GM21717 (cell line): Measurements from ENCODE around the gene CACNG7.
"Not testable (repeated sequence)": the region's sequence is repeated elsewhere in the genome, so short reads cannot be mapped to it uniquely, and the experiment has no call there.

Experiments used
- ATAC-seq: cut with Tn5 transposase; IDR thresholded peaks from one replicate; pipeline ENCODE4 v1.9.1; 2021; ENCODE audit warnings: mild to moderate bottlenecking, moderate library complexity; ENCODE audit not compliant: unreplicated experiment

CACNG7 gene, protein sequence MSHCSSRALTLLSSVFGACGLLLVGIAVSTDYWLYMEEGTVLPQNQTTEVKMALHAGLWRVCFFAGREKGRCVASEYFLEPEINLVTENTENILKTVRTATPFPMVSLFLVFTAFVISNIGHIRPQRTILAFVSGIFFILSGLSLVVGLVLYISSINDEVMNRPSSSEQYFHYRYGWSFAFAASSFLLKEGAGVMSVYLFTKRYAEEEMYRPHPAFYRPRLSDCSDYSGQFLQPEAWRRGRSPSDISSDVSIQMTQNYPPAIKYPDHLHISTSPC

DNA sequence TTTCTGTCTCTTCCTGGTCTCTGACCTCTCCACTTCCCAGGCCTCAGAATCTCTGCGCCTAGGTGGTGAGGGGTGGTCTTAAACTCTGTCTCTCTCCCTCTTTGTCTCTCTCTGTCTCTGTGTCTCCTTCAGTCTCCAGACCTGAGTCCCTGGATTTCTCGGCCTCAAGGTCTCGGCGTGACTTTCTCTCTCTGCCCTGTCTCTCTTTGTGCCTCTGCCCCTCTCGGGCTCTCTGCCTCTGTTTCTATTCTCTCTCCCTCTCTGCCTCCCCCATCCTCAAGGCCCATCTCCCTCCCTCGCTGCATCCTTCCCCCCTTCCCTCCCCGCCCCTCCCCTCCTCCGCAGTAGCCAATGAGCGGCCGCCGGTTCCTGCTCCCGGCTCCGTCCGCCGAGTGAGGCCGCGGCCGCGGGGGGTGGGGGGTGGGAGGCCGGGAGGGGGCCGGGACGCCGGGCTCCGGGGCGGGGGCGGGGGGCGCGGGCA is at the start of gene CACNG7:
Gene CACNG7, plus strand, starts transcription at position 344 of the 481 bp plus-strand sequence. CDS start 3,554 bp downstream, outside the sequence.
- no peak for ATAC-seq

DNA sequence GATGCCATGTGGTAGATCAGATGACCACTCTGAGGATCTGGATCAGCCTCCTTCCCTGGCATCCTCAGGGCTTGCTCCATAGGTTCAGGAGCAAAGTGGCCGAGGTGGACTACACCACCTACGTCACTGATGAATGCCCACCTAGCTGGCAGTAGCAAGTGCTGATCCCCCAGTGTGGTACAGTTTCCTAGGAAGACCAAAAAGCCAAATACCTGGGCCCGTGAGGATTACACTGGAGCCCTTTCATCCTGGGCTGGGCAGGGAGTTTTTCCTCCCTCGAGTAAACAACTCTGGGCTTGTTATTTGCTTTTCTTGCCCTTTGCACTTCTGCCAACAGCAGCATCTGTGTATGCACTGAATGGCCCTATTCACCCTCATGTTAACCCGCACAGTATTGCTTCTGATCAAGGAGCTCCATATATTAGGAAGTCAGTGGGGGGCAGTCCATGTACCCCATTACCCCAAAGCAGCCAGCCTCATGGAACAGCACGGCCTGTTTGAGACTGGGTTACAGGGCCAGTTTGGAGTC is 44.7 kb upstream of the CACNG7 start:
- ATAC-seq = no peak

DNA sequence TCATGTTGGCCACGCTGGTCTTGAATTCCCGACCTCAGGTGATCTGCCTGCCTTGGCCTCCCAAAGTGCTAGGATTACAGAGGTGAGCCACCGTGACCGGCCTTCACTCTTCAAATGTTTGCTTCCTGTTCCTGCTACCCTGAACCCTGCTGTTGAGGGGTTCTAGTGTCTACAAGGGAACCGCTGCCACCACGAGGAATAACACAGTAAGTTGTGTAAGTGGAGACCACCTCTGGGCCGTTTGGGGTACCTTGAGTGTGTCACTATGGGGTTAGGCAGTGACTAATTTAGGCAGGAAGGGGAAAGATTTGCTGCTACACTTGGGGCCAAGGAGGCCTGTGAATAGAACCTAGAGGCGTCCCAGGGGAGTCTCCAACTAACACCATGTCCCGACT is 43.6 kb upstream of the CACNG7 start:
- ATAC-seq = no peak

DNA sequence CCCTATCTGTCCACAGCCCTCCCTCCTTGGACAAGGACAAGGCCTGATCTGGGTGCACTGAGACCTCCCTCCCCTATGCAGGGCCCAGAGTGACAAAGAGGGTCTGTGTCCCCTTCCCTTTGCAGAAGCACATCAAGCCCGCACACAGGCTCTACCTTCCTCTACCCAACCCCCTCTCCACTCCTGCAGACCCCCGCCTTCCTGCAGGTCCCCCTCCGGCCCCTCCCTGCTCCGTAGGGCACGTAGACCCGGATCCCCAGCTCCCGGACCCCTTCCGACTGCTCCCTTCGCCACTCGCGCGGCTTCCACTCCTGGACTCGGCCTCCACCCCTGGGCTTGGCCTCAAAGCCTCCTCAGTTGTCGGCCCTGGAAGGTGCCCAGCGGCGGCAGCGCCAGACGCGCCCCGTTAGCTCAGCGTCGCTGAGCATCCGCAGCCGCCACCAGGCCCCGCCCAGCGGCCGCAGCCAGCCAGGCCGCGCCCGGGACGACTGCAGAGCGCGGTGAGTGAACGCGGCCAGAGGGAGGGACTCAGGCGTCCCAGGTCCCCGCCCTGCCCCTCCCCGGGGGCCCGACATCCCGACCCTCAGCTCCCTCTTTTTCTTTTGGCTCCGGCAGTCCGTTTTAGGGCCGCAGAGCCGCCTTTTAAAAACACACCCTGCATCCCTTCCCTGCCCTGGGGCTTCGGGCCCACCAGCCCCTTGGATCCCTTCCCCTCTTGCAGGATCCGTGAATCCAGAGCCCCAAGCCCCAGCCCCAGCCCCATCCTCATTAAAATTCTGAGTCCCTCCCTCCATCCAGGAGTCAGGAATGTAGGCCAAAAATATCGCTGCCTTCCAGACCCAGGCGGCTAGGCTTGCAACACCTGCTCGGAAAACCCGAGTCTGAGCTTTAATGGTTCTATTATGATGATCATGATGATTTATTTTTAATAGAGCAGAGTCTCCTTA is 42.9 kb upstream of the CACNG7 start:
- no peak for ATAC-seq

DNA sequence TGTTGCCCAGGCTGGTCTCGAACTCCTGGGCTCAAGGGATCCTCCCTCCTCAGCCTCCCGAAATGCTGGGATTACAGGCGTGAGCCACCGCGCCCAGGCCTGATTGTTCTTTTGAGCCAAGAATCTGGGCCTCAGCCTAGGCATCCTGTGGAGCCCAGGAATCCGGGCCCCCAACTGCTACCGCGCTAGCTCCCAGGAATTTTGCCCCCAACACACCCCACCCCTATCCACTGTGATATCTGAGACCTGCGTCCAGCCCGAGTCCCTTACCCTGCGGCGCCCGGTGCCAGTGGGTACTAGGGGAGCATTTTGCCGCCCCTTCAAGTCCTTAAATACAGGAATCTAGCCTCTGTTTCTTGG is 42.2 kb upstream of the CACNG7 start:
- ATAC-seq = no peak

DNA sequence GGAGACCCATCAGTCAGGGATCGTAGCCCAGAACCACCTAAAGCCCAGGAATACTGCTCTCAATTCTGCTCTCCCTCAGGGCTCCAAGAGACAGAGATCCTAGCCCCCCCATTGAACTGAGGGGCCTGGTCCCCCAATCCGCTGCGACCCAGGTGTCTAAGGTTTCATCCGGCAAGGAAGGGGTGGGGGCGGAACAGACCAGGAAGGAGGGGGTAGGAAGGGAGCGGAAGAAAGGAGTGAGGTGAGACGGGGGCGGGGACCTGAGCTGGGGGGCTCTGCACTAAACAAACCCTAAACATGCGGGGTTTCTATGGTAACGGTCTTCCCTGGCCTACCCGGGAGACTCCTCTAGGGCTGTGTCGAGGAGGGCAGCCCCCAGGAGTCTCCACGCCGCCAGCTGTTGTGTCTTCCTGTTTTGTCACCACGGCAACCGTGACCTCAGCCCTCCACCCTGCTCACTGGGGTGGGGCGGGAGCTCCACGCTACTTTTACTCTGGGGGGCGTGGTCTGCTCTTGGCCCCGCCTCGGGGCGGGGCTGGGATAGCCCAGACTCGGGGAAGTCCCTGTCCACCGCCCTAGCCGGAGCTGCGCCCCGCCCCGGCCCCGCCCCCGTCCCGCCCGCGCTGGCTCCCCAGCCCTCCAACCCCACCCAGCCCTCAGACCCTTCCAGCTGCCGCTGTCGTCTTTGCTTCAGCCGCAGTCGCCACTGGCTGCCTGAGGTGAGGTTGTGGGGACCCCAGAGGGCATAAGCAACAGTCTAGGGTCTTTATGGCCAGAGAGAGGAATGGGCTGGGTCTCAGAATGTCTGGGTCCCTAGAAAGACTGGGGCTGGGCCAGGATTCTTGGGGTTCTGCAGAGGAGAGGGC is 41.6 kb upstream of the CACNG7 start, which contains the start of gene MYADM:
Gene MYADM, plus strand, starts transcription at position 659 of the 866 bp plus-strand sequence. CDS start 5,647 bp downstream, outside the sequence.
- ATAC-seq = peak; percentile 67

DNA sequence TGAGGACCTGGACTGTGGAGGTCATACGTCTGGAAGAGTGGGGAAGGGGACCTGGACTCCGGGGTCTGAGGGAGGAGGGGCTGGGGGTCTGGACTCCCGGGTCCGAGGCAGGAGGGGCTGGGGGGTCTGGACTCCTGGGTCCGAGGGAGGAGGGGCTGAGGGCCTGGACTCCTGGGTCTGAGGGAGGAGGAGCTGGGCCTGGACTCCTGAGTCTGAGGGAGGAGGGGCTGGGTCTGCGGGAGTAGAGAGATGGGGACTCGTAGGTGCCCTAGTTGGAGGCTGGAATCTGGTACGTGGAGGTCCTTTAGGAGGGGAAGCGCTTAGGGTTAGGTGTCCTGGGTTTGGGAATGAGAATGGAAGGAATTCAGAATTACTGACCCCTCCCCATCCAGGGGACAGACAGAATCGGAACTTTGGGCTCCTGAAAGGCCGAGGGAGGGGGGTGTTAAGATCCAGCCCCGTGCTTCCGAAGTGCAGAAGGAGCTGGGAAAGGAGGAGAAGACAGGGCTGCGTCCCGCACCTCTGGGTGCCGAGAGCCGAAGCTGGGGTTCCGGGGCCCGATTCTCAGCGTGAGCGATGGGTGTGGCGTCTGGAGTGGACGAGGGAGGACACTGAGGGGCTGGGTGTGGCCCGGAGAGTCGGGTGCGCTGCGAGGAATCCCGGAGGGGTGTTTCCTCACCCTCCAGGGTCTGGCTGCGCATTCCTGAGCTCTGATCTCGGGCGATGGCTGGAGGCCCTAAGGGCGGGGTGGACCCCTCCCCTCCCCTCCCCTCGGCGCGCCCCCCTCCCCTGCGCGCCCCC is 40.8 kb upstream of the CACNG7 start:
- no peak for ATAC-seq

DNA sequence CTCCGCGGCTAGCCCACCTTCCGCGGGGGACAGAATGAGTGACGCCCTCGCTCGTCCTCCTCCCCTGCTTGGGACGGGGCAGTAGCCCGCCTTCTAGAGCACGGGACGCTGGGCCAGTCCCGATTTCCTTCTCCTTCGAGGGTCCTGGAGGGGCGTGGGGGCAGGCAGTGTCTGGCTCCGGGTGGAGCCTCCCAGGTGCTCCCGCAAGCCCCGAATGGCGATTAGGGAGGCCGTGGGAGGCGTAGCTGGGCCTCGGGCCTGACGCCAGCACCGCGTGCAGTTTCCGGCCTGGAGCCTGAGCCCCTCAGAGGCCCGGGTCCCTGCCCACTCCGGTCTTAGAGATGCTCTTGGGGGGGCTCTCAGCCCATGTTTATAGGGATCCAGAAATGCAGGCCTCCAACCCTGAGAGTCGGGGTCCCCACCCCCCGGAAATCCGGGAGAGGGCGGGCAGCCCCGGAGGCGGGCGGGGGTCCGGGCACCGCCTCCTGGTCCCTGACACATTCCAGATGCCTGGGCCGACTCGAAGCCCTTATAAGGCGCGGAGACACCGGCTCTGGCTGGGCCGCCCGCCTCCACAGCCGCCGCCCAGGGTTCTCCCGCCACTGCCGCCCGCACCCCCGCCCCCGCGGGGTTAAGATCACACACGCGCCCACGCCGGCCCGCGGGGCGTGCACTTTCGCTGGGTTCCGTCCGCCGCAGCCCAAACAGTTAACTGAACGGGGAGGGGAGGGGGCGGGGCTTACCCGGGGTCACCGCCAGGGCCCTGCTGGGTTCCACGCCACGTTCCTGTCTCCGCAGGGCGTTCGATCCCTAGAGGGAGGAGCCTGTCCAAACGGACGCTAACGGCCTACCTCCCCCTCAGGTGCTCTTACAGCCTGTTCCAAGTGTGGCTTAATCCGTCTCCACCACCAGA is 39.9 kb upstream of the CACNG7 start:
- ATAC-seq = no peak

DNA sequence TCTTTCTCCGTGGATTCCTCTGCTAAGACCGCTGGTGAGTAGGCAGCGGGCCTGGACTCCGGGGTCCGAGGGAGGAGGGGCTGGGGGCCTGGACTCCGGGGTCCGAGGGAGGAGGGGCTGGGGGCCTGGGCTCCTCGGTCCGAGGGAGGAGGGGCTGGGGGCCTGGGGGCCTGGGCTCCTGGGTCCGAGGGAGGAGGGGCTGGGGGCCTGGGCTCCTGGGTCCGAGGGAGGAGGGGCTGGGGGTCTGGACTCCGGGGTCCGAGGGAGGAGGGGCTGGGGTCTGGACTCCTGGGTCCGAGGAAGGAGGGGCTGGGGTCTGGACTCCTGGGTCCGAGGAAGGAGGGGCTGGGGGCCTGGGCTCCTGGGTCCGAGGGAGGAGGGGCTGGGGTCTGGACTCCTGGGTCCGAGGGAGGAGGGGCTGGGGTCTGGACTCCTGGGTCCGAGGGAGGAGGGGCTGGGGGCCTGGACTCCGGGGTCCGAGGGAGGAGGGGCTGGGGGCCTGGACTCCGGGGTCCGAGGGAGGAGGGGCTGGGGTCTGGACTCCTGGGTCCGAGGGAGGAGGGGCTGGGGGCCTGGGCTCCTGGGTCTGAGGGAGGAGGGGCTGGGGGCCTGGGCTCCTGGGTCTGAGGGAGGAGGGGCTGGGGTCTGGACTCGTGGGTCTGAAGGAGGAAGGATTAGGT is 39.1 kb upstream of the CACNG7 start:
- not testable (repeated sequence) for ATAC-seq

DNA sequence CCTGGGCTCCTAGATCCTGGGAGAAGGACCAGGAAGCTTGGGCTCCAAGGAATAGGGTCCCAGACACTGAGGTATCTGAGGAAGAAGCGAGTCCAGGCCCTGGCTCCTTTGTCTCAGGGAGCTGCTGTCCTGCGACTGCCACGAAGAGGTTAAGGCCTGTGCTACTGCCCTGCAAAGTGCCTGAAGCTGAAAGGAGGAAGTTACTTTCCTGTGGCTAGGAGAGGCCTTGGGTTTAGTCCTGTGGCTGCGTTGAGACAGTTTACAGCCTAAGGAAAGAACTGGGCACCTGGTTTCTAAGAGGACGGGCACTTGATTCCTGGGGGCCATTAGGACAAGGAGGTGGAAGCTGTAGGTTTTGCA is 38.6 kb upstream of the CACNG7 start:
- ATAC-seq = no peak

DNA sequence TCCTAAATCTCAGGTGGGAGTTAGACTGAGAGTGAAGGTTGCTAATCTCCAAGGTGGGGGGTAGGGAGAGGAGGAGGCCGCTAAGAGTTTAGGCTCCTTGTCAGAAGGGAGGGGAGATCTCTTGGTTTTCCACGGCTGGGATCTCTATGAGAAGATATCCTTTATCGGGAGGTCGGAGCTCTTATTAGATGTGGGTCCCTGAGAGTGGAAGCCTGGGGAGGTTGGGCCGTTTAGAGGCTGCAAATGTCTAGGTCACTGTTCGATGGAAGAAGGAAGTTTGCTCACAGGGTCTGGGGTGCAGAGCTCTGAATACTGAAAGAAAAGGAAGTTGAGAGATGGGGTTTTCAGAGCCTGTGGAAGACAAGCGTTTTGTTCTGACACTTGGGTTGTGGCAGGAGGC is 37.6 kb upstream of the CACNG7 start:
- ATAC-seq = no peak

DNA sequence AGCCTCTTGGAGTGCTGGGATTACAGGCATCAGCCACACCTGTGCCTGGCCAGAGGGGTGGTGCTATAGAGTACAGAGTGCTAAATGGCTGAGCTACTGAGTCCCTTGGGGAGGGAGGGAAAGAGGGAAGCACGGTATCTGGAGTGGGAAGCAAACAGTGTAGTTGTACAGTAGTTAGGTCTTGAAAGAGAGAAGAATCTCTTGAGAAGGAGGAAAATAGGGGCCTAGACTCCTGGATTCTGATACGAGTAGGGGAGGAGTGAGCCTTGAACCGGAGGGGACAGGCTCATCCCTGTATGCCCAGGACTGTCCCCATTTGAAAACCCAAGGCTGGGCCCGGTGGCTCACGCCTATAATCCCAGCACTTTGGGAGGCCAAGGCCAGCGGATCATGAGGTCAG is 36.3 kb upstream of the CACNG7 start:
- ATAC-seq = no peak

DNA sequence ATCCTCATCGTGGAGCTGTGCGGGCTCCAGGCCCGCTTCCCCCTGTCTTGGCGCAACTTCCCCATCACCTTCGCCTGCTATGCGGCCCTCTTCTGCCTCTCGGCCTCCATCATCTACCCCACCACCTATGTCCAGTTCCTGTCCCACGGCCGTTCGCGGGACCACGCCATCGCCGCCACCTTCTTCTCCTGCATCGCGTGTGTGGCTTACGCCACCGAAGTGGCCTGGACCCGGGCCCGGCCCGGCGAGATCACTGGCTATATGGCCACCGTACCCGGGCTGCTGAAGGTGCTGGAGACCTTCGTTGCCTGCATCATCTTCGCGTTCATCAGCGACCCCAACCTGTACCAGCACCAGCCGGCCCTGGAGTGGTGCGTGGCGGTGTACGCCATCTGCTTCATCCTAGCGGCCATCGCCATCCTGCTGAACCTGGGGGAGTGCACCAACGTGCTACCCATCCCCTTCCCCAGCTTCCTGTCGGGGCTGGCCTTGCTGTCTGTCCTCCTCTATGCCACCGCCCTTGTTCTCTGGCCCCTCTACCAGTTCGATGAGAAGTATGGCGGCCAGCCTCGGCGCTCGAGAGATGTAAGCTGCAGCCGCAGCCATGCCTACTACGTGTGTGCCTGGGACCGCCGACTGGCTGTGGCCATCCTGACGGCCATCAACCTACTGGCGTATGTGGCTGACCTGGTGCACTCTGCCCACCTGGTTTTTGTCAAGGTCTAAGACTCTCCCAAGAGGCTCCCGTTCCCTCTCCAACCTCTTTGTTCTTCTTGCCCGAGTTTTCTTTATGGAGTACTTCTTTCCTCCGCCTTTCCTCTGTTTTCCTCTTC is 35.1 kb upstream of the CACNG7 start:
- no peak for ATAC-seq

DNA sequence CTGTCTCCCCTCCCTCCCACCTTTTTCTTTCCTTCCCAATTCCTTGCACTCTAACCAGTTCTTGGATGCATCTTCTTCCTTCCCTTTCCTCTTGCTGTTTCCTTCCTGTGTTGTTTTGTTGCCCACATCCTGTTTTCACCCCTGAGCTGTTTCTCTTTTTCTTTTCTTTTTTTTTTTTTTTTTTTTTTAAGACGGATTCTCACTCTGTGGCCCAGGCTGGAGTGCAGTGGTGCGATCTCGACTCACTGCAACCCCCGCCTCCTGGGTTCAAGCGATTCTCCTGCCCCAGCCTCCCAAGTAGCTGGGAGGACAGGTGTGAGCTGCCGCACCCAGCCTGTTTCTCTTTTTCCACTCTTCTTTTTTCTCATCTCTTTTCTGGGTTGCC is 34.5 kb upstream of the CACNG7 start:
- no peak for ATAC-seq

DNA sequence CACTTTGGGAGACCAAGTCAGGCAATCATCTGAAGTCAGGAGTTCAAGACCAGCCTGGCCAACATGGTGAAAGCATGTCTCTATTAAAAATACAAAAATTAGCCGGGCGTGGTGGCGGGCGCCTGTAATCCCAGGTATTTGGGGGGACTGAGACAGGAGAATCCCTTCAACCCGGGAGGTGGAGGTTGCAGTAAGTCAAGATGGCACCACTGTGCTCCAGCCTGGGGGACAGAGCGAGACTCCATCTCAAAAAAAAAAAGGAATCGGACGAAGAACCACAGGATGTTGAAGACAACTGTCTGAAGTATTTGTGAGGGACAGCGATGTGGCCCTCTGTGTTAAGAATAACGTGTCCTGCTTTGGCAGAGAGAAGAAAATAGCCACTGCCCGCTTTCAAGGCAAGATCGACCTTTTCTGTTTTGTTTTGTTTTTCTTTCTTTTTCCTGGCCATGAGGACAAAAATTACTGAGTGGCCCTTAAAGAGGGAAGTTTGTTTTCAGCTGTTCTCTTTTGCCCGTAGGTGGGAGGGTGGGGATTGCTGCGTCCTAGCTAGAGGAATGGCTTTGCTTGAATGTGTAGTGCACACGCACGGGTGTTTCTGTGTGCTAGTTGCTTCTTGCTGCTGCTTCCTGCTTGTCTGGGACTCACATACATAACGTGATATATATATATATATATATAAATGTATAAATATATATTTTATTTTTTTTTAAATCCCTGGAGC is 33.3 kb upstream of the CACNG7 start:
- ATAC-seq = no peak

DNA sequence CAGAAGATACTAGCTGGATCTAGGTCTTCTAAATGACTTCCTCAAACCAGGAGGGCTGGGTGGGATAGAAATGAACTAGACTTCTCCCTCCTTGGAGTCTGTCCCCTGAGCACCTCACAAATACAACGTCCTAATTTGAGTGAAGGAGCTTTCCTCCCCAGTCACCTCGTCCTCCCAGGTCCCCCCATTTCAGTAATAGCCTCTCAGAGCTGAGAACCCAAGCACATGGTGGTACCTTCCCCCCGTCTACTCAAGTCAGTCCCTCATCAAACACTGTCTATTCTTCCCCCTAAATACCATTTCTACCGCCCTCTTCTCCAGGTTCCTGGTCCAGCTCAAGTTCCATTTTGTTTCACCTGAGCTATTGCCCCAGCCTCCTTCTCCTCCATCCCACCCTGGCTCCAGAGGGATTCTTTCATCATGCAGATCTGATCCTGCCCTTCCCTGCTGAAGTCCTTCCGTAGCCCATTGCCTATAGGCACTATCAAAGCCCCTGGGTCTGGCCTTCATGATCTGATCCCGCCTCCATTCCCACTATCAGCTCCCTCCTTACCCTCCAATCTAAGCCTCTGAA is 32.3 kb upstream of the CACNG7 start:
- ATAC-seq = no peak
